Measurements from ENCODE around the gene BMAL1.

DNA sequence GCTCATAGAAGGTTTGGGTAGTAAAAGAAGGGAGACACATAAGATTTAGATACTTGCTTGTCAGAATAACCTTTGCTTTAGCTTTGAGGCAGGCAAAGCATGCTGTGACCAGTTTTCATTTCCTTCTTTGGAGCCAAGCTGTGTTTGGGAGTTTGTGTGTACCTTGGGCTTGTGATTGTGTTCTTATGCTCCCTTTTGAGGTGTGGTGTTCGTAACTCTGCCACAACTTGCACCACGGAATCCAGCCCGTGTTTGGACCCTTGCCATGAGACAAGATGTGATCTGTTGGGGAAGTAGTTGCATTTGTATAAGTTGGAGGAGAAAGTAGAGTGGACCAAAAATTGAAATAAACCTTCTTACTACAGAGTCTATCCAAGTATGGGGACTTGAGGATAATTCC lies 34.0 kb downstream of the BMAL1 start:
- no peak for TF ChIP-seq CTCF (IDR thresholded peaks at IDR 0.05; ENCODE audit: insufficient read depth, low read length, poor library complexity, severe bottlenecking)
- TF ChIP-seq EZH2phosphoT487 (conservative IDR thresholded peaks at IDR 0.05; ENCODE audit: low read length): no peak

All from SU-DHL-6 (cell line).